D721Med (cell line): ENCODE results near the gene FNDC11.
"Not testable (repeated sequence)": the region's sequence is repeated elsewhere in the genome, so short reads cannot be mapped to it uniquely, and the experiment has no call there.

ENCODE experiments used
- DNase-seq: peaks from one replicate; pipeline ENCODE4 v3.0.0; 2011; ENCODE audit warnings: low spot score; ENCODE audit not compliant: insufficient read length
- FAIRE-seq: peaks from 2 replicates; lab custom pipeline; 2011; peaks lifted over from hg19 to GRCh38; lab: Jason Lieb, UNC
- TF ChIP-seq, protein P1 (sequence below): IDR thresholded peaks from 2 replicates; pipeline ENCODE4 v1.5.1; 2012; ENCODE audit warnings: mild to moderate bottlenecking, control low read depth; ENCODE audit not compliant: insufficient read depth; ENCODE audit errors: missing control alignments

The FNDC11 gene

DNA sequence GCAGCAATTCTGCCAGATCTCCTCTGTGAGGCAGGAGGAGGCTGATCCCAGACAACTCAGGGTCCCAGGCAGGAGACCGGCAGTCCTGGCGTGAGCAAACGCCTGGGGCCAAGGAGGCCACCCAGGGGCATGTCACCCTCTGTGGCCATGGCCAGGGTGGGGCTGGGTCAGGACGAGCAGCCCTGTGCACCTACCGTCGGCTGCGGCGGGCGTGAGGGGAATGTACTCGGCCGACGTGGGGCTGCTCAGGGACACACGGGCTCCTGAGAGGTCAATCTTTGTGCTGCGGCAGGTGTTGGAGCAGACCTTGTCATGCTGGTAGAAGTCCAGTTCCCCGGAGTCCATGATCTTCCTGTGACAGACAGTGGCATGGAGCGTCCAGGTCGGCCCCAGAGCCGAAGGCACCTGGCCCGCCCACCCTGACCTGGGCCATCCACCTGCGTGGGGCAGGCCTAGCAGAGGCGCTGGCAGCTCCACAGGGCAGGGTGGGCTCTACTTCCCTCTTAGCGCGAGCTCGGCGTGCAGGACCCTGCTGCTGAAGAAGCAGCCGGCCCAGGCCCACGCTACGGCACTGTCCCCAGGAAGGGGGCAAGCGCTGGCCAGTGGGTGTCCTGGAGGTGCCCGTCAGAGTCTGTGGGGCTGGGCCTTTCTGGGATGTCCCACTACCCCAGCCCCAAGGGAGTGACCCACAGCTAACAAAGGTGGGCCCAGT lies 41.6 kb downstream of the FNDC11 start:
- TF ChIP-seq, protein P1, sequence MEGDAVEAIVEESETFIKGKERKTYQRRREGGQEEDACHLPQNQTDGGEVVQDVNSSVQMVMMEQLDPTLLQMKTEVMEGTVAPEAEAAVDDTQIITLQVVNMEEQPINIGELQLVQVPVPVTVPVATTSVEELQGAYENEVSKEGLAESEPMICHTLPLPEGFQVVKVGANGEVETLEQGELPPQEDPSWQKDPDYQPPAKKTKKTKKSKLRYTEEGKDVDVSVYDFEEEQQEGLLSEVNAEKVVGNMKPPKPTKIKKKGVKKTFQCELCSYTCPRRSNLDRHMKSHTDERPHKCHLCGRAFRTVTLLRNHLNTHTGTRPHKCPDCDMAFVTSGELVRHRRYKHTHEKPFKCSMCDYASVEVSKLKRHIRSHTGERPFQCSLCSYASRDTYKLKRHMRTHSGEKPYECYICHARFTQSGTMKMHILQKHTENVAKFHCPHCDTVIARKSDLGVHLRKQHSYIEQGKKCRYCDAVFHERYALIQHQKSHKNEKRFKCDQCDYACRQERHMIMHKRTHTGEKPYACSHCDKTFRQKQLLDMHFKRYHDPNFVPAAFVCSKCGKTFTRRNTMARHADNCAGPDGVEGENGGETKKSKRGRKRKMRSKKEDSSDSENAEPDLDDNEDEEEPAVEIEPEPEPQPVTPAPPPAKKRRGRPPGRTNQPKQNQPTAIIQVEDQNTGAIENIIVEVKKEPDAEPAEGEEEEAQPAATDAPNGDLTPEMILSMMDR = no peak
- FAIRE-seq (no peak), DNase-seq (no peak)

DNA sequence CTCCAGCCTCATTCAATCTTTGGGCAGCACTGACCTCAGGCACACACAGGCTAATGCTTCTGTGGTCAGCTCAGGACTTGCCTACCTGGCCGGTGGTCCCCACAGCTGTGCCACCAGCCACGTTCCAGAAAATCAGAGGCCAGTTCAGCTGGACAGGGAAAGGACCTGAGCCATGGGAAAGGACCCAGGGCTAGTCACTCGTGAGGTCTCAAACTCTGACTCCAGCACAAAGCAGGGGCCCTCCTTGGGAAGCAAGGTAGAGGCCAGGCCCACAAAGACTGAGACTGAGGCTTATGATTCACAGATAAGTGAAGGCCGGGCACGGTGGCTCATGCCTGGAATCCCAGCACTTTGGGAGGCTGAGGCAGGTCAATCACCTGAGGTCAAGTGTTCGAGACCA lies 42.5 kb downstream of the FNDC11 start:
- DNase-seq = no peak
- no peak for FAIRE-seq
- TF ChIP-seq, protein P1 = no peak

DNA sequence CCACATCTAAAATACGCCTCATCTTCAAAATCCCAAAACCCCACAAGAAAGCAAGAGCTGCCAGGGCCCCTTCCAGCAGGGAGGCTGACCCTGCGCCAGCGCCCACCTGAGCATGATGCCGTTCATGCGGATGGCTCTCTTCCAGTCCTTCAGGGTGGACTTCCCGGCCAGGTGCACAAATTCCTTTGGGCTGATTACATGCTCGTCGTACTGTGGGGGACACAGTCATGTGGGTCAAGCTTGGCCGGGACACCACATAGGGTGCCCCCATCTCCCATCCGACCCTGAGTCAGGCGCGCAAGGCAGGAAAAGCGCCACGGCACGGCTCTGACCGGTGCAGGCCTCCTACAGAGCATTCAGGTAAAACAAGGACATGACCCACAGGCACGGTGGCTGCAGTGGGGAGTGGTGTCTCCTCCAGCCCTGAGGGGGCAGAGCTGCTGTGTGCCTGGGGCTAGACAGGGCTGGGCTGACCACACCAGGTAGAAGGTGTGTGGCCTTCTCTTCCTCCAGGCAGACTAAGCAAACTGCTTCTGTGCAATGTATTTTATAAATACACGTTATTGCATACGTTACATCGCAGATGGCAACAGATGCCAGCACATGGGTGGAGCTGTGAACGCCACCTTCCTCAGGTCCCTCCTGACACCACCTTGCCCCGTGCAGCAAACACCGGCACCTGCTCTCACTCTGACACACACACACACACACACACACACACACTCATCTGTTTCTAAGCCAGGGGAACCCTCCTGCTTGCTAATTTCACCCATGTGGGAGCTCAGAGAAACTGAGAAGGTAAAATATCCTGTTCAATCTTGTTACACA lies 43.9 kb downstream of the FNDC11 start:
- FAIRE-seq (no peak), DNase-seq (no peak)
- TF ChIP-seq, protein P1 = no peak

DNA sequence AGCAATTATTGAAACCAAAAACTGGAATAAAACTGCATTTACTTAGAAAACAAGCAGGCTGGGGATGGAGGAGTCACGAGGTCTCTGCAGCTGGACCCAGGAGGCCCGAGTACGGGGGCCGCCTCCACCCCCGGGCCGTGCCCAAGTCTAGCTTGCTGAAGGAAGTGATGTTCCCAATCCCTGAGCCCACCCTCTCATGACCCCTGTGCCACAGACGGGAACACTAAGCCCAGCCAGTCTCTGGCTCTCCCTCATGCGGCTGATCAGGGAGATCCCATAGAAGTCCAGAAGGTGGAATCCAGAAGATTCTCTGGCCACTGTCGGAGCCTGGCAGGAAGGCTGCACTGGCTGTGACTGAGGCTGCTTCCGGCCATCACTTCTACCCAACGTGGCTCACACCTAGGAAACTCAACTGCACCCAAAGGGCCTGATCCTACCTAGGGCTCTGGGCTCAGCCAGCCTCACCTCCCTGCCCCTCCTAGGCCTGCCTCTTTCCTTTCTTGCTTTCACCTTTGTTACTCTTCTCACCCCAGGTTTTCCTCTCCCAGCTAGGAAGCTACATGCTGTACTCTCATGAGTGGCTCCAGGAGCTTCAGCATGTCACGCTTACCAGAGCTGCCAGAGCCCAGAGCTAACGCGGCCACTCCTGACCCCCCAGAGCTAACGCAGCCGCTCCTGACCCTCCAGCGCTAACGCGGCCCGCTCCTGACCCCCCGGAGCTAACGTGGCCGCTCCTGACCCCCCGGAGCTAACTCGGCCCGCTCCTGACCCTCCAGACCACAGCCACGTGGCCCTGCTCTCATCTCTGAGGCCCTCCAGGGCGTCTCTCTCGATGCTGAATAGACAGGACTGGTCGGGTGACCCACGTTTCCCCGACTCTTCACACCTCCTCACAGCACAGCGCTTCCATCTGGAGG lies 44.8 kb downstream of the FNDC11 start:
- FAIRE-seq = no peak
- TF ChIP-seq, protein P1 = no peak

DNA sequence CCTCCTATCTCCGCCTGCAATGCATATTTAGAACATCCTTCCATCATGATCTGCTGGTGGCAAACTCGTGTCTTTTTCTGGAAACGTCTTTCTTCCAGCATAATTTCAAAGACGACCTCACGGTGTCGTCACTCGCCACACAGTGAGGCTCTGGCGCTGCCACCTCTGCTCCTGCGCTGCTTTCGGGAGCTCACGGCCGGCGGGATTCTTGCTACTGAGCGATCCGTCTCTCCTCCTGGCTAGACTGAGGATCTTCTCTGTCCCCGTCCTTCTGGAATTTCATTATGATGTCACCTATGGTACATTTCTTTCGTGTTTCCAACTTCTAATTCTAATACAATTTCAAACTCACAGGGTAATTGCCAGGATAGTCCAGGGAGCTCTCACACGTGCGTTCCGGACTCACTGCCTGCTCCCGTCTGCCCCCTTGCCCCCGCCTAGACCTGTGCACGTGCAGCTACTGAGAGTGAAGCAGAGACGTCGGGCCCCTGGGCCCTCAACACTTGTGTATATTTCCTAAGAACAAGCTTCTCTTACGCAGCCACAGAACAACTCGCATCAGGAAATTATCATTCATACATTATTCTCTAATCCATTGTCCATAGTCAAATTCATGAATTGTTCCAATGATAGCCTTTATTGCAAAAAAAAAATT lies 45.6 kb downstream of the FNDC11 start:
- TF ChIP-seq, protein P1 = no peak
- no peak for DNase-seq
- no peak for FAIRE-seq

More for the DNA sequence above, 44.8 kb downstream of the FNDC11 start:
- no peak for DNase-seq

DNA sequence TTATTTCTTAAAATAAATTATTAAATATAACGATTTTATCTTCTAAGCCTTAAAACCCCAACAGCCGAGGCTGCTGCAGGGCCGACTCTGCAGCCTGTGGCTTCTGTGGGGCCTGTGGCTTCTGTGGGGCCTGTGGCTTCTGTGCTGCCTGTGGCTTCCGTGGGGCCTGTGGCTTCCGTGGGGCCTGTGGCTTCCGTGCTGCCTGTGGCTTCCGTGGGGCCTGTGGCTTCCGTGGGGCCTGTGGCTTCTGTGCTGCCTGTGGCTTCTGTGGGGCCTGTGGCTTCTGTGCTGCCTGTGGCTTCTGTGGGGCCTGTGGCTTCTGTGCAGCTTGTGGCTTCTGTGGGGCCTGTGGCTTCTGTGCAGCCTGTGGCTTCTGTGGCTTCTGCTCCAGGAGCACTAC lies 47.7 kb downstream of the FNDC11 start:
- not testable (repeated sequence) for DNase-seq, FAIRE-seq
